GM19099 (cell line): Measurements from ENCODE around the gene COL18A1.

Experiments
- POLR2A ChIP-seq: IDR thresholded peaks from 3 replicates; pipeline ENCODE4 v1.6.1; 2011; ENCODE audit warnings: low read depth; ENCODE audit not compliant: insufficient read length; ENCODE audit errors: extremely low read depth

Gene COL18A1

GRCh38 chr21:45386336-45386727, 18.6 kb upstream of the COL18A1 start:
- TF ChIP-seq POLR2A, result no peak

GRCh38 chr21:45386728-45387371, 18.1 kb upstream of the COL18A1 start:
- TF ChIP-seq POLR2A, result no peak

GRCh38 chr21:45387506-45387905, 17.5 kb upstream of the COL18A1 start:
- TF ChIP-seq POLR2A, result no peak

- no peak for TF ChIP-seq POLR2A
Measured at GRCh38 chr21:45388011-45388521, 16.9 kb upstream of the COL18A1 start.

- TF ChIP-seq POLR2A, result no peak
Measured at GRCh38 chr21:45388611-45389296, 16.2 kb upstream of the COL18A1 start.

GRCh38 chr21:45390121-45390751, 14.7 kb upstream of the COL18A1 start:
- TF ChIP-seq POLR2A, result no peak

- TF ChIP-seq POLR2A, result no peak
Measured at GRCh38 chr21:45390831-45391742, 13.9 kb upstream of the COL18A1 start.

- TF ChIP-seq POLR2A, result no peak
Measured at GRCh38 chr21:45391743-45392572, 13.0 kb upstream of the COL18A1 start.

- TF ChIP-seq POLR2A, result no peak
Measured at GRCh38 chr21:45392573-45392971, 12.4 kb upstream of the COL18A1 start.

GRCh38 chr21:45393021-45393420, 11.9 kb upstream of the COL18A1 start:
- no peak for TF ChIP-seq POLR2A

- TF ChIP-seq POLR2A, result no peak
Measured at GRCh38 chr21:45393833-45394638, 10.9 kb upstream of the COL18A1 start.

- TF ChIP-seq POLR2A, result no peak
Measured at GRCh38 chr21:45396620-45396995, 8.4 kb upstream of the COL18A1 start.

GRCh38 chr21:45397381-45397780, 7.6 kb upstream of the COL18A1 start:
- TF ChIP-seq POLR2A, result no peak
